SU-DHL-6 (cell line): Measurements from ENCODE around the gene SYS1.

Experiments used
- EZH2phosphoT487 ChIP-seq: fragments of 200-600 bp; sonication (generic), shearing (Covaris generic); conservative IDR thresholded peaks from 2 replicates; pipeline ENCODE4 v1.6.1; 2018; ENCODE audit warnings: mild to moderate bottlenecking, antibody characterized with exemption, low read length, moderate library complexity, mixed read lengths
- TF ChIP-seq, protein P1 (sequence below): fragments of 200-600 bp; sonication (generic); IDR thresholded peaks from one replicate; pipeline ENCODE4 v1.5.1; 2017; ENCODE audit warnings: antibody characterized with exemption, mild to moderate bottlenecking, low read length, moderate library complexity; ENCODE audit not compliant: insufficient read depth, poor library complexity, severe bottlenecking

DNA sequence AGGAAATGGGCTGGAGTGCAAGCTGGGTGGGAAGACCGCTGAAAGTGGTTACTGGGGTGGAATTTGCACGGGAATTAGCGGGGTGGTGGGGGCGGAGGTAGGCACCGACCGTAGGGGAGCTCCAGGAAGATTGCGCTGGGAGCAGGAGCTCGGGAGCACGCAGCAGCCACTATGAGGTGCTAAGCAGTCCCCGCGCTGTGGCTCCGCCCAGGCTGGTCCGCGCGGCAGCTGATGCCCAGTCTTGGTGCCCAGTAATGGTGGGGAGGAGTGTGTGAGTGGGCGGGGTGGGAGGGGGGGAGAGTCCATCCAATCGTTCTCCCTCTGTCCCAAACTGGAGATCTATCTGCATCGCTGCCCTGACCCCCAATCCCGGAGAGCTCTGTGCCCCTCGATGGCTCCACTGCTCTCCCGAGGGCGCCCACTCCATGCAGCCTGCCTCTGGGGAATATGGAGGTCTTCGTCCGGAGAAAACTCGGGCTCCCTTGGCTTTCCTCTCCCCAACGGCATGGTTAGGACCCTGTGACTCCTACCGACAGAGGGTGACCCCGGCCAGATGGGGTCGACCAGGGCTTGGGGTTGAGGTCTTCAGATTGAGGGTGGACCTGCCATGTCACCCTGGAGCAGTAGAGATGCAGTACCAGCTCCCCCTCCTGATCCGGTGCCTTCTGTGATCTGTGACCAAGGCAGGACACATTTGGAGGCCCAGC lies 9.8 kb downstream of the SYS1 start:
- TF ChIP-seq, protein P1, sequence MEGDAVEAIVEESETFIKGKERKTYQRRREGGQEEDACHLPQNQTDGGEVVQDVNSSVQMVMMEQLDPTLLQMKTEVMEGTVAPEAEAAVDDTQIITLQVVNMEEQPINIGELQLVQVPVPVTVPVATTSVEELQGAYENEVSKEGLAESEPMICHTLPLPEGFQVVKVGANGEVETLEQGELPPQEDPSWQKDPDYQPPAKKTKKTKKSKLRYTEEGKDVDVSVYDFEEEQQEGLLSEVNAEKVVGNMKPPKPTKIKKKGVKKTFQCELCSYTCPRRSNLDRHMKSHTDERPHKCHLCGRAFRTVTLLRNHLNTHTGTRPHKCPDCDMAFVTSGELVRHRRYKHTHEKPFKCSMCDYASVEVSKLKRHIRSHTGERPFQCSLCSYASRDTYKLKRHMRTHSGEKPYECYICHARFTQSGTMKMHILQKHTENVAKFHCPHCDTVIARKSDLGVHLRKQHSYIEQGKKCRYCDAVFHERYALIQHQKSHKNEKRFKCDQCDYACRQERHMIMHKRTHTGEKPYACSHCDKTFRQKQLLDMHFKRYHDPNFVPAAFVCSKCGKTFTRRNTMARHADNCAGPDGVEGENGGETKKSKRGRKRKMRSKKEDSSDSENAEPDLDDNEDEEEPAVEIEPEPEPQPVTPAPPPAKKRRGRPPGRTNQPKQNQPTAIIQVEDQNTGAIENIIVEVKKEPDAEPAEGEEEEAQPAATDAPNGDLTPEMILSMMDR = no peak
- no peak for TF ChIP-seq EZH2phosphoT487
